C4-2B (cell line): ENCODE measurements around the gene GRIK4.

Source experiments
- CTCF ChIP-seq: fragments of 450-650 bp; conservative IDR thresholded peaks from 2 replicates; pipeline ENCODE4 v1.5.1; 2017; ENCODE audit warnings: mild to moderate bottlenecking
- ZFX ChIP-seq: fragments of 450-650 bp; IDR thresholded peaks from 2 replicates; pipeline ENCODE4 v1.6.1; 2017

GRCh38 chr11:120676991-120677390 is 165.4 kb downstream of the GRIK4 start:
- no peak for TF ChIP-seq CTCF
- TF ChIP-seq ZFX: no peak
